Esophagus muscularis mucosa (tissue), 4 donors: ENCODE results near the gene DOCK10.

Source experiments
- EP300 ChIP-seq: sonication (generic); formaldehyde crosslinking; IDR thresholded peaks from one replicate; pipeline ENCODE4 v1.6.1; 2017; ENCODE audit warnings: antibody characterized with exemption
- POLR2A ChIP-seq: fragments of 450-650 bp; IDR thresholded peaks from one replicate; pipeline ENCODE4 v1.6.1; 2017; ENCODE audit warnings: antibody characterized with exemption, moderate library complexity, mild to moderate bottlenecking, low read depth
- TF ChIP-seq, protein P1 (sequence below), 3 experiments: fragments of 200-600 bp in 2 of 3; fragments of 450-650 bp in 1 of 3; sonication (generic) in 2 of 3; IDR thresholded peaks; one replicate each; pipeline ENCODE4 v1.5.1; 2017 to 2019; ENCODE audit warnings: antibody characterized with exemption in 3 of 3, mild to moderate bottlenecking in 2 of 3, moderate library complexity in 1 of 3

DNA sequence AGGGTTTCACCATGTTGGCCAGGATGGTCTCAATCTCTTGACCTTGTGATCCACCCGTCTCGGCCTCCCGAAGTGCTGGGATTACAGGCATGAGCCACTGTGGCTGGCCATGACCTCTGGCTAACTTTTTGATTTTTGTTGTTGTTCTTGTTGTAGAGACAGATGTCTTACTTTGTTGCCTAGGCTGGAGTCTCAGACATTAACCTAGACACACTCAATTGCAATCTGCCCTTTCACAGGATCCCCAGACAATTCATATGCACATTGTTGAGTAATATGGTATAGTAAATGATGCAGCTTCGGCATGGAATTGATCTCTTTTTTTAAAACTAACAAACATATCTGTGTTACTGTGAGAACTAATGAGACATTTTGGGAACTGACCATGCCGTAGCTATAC is 195.6 kb downstream of the DOCK10 start:
- TF ChIP-seq, protein P1, sequence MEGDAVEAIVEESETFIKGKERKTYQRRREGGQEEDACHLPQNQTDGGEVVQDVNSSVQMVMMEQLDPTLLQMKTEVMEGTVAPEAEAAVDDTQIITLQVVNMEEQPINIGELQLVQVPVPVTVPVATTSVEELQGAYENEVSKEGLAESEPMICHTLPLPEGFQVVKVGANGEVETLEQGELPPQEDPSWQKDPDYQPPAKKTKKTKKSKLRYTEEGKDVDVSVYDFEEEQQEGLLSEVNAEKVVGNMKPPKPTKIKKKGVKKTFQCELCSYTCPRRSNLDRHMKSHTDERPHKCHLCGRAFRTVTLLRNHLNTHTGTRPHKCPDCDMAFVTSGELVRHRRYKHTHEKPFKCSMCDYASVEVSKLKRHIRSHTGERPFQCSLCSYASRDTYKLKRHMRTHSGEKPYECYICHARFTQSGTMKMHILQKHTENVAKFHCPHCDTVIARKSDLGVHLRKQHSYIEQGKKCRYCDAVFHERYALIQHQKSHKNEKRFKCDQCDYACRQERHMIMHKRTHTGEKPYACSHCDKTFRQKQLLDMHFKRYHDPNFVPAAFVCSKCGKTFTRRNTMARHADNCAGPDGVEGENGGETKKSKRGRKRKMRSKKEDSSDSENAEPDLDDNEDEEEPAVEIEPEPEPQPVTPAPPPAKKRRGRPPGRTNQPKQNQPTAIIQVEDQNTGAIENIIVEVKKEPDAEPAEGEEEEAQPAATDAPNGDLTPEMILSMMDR (IDR thresholded peaks at IDR 0.05), result no peak
- TF ChIP-seq EP300, result no peak
- TF ChIP-seq POLR2A, result no peak
